Lung (tissue), 12 donors: ENCODE data around the gene MYOM1. TPM values are rescaled to one million over a fixed set of nuclear protein-coding genes. Genes with fewer than 3 reads are reported as not detected.

Source experiments
- ATAC-seq: fragments of 200-7000 bp; cut with Tn5 transposase; one replicate; pipeline ENCODE4 v1.9.1; 2020; ENCODE audit warnings: moderate number of reproducible peaks; ENCODE audit not compliant: insufficient read depth, low FRiP score
- DNase-seq, 3 donors: peaks; one replicate each; pipeline ENCODE4 v3.0.0-alpha.2; 2013 to 2017
- H3K27ac ChIP-seq, 2 donors: one replicate each; pipeline ENCODE4 v1.5.1; 2013; ENCODE audit warnings: mild to moderate bottlenecking in 2 of 2, moderate library complexity in 2 of 2, control low read depth in 1 of 2, inconsistent platforms in 1 of 2, low read depth in 1 of 2, low read length in 1 of 2
- H3K27me3 ChIP-seq, 3 donors: one replicate each; pipeline ENCODE4 v1.5.1; 2013; ENCODE audit warnings: low read length in 2 of 3; ENCODE audit not compliant: control insufficient read depth in 3 of 3, insufficient read depth in 3 of 3
- H3K36me3 ChIP-seq, 4 donors: one replicate each; pipeline ENCODE4 v1.5.1; 2013; ENCODE audit warnings: low read length in 4 of 4, mild to moderate bottlenecking in 1 of 4, moderate library complexity in 1 of 4; ENCODE audit not compliant: control insufficient read depth in 4 of 4, insufficient read depth in 4 of 4
- H3K4me1 ChIP-seq, 5 donors: one replicate each; pipeline ENCODE4 v1.5.1; 2013; ENCODE audit warnings: low read length in 5 of 5, mild to moderate bottlenecking in 2 of 5, moderate library complexity in 1 of 5; ENCODE audit not compliant: control insufficient read depth in 5 of 5, insufficient read depth in 5 of 5
- H3K4me3 ChIP-seq: one replicate; pipeline ENCODE4 v1.5.1; 2013; ENCODE audit warnings: mild to moderate bottlenecking, control low read depth, moderate library complexity
- H3K9ac ChIP-seq, 2 donors: one replicate each; pipeline ENCODE4 v1.5.1; 2013; ENCODE audit warnings: low read length in 2 of 2, control low read depth in 1 of 2; ENCODE audit not compliant: insufficient read depth in 1 of 2
- H3K9me3 ChIP-seq, 4 donors: one replicate each; pipeline ENCODE4 v1.5.1; 2013; ENCODE audit warnings: low read length in 3 of 4, mild to moderate bottlenecking in 1 of 4, moderate library complexity in 1 of 4; ENCODE audit not compliant: control insufficient read depth in 4 of 4, insufficient read depth in 3 of 4
- CTCF ChIP-seq: IDR thresholded peaks from 2 replicates; pipeline ENCODE4 v1.5.1; 2012; ENCODE audit warnings: mild to moderate bottlenecking; ENCODE audit errors: control extremely low read depth, extremely low read depth
- WGBS, 2 donors: extraction: QIAGEN DNeasy Blood & Tissue Kit; methylation state at CpG; one replicate each; pipeline ENCODE4 v1.1.7; 2013; 5-methylcytosine and 5-hydroxymethylcytosine counted together
- polyA plus RNA-seq, 2 donors: library from polyadenylated mRNA; stranded (reverse); fragments of 200-250 nt; gene quantifications; one replicate each; pipeline ENCODE4 v1.2.1, GENCODE V29; 2013
- total RNA-seq, 2 donors: library from RNA; depleted of rRNA in 1 of 2; stranded (reverse); fragments of >200 nt in 1 of 2; gene quantifications; one replicate each; pipeline ENCODE4 v1.2.1, GENCODE V29; 2014 to 2021
- donor health status: control.
- donor health status: control.
- donor health status: Bipolar disorder and iron deficiency.
- donor health status: healthy.
- donor health status: DM: yes; HTN: yes; CAD: no.

Gene MYOM1
- total and polyA plus RNA-seq, 4 donors = 0.61 to 4.6 (median 1.3) TPM

GRCh38 chr18:3100498-3101132 is 119.2 kb downstream of the MYOM1 start:
- DNase-seq = no peak
- H3K9ac ChIP-seq = no peak overlapping the region
- no peak for TF ChIP-seq CTCF
- H3K9me3 ChIP-seq = no peaks in the 10 kb centered on the region
- peak overlapping the region in 1 of 2 donors; percentile 41 for H3K27ac ChIP-seq
- WGBS, 2 donors = 62 to 91% methylated on average over 3 of the region's 3 CpGs
- H3K27me3 ChIP-seq = no peaks in the 10 kb centered on the region
- no peak for ATAC-seq
- peaks cover 0 to 2% (median 0%) of the 10 kb centered on the region in 5 donors for H3K4me1 ChIP-seq
- peaks cover 0 to 12% (median 0%) of the 10 kb centered on the region in 4 donors for H3K36me3 ChIP-seq
- H3K4me3 ChIP-seq = no peak overlapping the region

DNA sequence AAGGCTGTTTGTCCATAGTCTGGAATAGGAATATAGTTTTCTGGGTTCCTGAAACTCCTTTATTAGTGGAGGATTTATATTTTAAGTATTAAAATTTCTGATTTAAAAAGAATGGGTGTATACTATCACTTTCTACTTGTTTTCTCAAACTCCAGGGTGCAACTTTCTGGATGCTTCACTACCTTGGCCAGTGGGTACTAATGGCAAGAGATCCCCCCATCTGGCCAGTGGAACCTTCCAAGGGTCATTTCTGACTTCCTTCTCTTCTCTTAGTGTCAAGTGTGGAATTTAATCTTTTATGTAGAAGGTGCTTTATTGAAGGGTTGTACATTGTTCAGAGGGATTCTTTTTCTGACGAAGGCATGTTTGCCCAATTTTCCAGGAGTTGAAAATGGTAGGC is 120.4 kb downstream of the MYOM1 start:
- Histone ChIP-seq H3K4me3 (no peak overlapping the region), H3K9ac (no peak overlapping the region), H3K27me3 (no peaks in the 10 kb centered on the region), H3K9me3 (no peaks in the 10 kb centered on the region), H3K27ac (no peak overlapping the region), H3K4me1 (peaks cover 0 to 1% (median 0%) of the 10 kb centered on the region in 5 donors), H3K36me3 (peaks cover 0 to 12% (median 0%) of the 10 kb centered on the region in 4 donors)
- TF ChIP-seq CTCF = no peak
- 0% methylated on average over 1 of the region's 1 CpG for WGBS, 2 donors
- DNase-seq (no peak), ATAC-seq (no peak)

GRCh38 chr18:3097082-3097481 is 122.7 kb downstream of the MYOM1 start:
- peaks cover 0 to 7% (median 0%) of the 10 kb centered on the region in 4 donors for H3K36me3 ChIP-seq
- WGBS, 2 donors = 14 to 47% methylated on average over 1 of the region's 1 CpG
- H3K9ac ChIP-seq = no peak overlapping the region
- no peak for ATAC-seq
- H3K4me1 ChIP-seq = peaks cover 0 to 2% (median 0%) of the 10 kb centered on the region in 5 donors
- H3K27ac ChIP-seq = no peak overlapping the region
- no peak for DNase-seq
- H3K9me3 ChIP-seq = no peaks in the 10 kb centered on the region
- TF ChIP-seq CTCF = no peak
- H3K27me3 ChIP-seq = no peaks in the 10 kb centered on the region
- no peak overlapping the region for H3K4me3 ChIP-seq

DNA sequence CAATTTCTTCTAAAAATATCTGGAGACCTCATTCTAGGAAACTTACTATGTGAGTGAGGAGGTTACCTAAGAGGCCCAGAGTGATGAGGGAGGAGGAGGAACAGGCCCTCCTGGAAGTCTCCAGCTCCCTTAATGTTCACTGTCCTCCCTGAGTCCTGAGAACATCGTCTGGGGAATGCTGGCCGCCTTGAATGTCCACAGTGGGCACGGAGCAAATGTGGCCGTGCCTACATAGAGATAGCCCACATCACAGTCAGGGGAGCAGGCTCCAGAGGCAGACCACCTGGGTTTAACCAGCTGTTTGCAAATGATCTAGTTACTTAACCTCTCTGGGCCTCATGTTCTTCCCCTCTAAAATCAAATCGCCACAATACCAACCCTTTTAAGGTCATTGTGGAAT is 123.8 kb downstream of the MYOM1 start:
- WGBS, 2 donors = 95 to 97% methylated on average over 5 of the region's 5 CpGs
- Histone ChIP-seq H3K9ac (no peak overlapping the region), H3K36me3 (peaks cover 0 to 7% (median 0%) of the 10 kb centered on the region in 4 donors), H3K27ac (no peak overlapping the region), H3K4me1 (peaks cover 0 to 2% (median 0%) of the 10 kb centered on the region in 5 donors), H3K27me3 (no peaks in the 10 kb centered on the region), H3K9me3 (no peaks in the 10 kb centered on the region), H3K4me3 (no peak overlapping the region)
- no peak for DNase-seq
- TF ChIP-seq CTCF = no peak
- ATAC-seq = no peak
